ENCODE results near the gene TEX22.

Gene TEX22

DNA sequence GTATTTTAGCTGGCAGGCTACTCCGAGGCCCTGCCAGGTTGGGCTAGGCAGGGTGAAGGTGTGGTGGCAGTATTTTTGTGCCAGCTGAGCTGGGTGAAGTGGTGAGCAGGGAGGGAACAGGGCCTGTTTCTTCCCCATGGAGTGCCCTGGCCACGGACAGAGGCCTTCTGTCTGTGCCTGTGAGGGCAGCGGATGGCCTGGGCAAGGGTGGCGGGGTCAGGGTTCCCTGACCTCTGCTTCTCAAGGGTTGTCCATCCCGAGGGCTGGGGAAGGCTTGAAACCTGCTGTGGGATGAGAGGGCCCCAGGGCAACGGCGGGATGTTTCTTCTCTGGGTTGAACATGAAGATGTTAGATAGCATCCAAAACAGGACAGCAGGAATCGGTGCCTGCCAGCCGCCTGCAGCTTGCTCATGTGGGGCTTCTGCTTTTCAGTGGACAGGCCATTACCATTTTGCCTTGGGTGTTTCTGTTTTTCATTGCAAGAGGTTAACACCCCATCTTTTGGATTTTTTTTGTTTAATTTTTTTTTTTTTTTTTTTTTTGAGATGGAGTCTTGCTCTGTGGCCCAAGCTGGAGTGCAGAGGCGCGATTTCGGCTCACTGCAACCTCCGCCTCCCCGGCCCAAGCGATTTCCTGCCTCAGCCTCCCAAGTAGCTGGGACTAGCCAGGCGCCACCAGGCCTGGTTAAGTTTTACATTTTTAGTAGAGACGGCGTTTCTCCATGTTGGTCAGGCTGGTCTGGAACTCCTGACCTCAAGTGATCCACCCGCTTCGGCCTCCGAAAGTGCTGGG is 24.6 kb downstream of the TEX22 start:
- no peak for DNase-seq

DNA sequence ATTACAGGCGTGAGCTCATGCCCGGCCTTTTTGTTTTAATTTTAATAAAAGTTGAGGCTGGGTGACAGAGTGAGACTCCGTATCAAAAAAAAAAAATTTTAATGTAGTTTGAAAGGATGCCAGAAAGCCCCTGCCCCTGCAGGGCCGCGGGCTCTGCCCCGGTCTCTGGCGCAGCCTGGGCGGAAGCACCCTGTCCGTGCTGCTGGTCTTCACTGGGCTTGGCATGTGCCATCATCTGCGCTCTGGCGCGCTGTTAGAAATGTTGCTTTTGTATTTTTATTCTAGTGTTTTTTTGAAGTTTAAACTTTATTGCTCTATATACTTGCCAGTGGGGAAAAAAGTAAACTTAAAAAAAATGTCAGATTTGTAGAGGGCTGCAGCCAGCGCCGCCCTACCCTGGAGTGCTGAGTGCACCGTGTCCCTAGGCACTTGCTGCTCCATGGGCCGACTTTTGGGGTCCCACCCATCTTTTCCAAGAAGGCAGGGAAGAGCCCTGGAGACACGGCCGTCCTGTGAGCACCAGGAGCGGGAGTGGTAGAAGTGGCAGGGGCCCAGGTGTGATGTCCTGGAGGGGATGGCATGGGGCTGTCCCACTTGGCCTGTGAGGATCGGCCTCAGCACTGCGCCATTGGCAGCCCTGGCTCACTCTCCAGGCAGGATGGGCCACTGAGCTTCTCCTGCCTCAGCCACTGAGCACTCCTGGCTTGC is 25.3 kb downstream of the TEX22 start:
- DNase-seq, result no peak

DNA sequence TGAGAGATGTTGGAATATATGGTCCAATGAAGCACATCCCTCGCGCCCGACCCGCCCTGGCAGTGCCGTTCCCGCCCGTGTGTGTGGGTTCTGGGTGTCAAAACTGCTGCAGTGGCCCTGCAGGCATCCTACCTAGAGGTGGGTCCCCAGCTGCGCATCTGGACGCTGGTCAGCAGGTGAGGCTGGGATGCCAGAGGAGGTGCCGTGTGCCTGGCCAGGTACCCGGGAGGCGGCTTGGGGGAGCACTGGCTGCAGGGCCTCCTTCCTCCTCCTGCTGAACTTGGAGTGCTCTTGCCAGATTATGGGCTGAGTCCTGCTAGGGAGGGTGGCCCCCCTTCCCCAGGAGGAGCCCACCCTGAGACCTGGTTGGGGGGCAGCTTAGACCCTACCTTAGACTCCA is 26.5 kb downstream of the TEX22 start:
- no peak for DNase-seq

DNA sequence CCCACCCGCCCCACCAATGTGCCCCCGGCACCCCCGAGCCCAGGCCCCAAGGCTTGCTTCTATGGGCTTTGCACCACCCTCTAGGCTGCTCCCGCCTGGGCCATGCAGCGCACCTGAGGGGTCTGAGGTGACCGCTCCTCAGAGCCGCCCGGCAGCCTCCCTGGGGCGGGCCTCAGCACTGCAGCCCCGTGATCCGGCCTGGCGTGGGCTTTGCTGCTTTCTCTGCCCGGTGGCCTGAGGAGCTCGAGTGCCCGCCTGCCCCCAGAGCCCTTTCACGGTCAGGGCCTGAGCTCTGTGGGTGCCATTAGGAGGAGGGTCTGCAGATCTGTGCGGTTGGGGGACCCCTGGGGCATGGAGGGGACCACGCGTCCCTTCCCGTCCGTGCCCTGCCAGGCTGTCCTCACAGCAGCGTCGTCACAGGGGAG is 27.5 kb downstream of the TEX22 start:
- DNase-seq, result no peak

- no peak for DNase-seq
Observed at GRCh38 chr14:105426416-105427130, 28.2 kb downstream of the TEX22 start.

GRCh38 chr14:105427412-105427811 is 29.1 kb downstream of the TEX22 start:
- no peak for DNase-seq

DNA sequence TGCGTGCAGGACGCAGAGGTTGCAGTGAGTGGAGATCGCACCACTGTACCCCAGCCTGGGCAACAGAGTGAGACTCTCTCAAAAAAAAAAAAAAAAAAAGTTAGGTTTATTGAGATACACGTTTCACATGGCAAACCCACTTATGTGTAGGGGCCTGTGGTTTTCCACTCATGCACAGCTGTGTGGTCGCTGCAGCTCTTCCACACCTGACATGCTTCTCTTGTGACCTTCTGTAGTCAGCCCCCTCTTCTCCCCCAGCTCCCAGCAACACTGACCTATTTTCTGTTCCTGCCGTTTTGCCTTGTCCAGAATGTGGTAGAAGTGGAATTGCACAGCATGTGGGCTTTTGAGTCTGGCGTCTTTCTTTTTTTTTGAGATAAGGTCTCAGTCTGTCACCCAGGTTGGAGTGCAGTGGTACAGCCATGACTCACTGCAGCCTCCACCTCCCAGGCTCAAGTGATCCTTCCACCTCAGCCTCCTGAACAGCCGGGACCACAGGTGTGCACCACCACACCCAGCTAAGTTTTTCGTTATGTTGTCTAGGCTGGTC is 29.7 kb downstream of the TEX22 start:
- DNase-seq, result no peak

GRCh38 chr14:105430042-105430441 is 31.7 kb downstream of the TEX22 start:
- no peak for DNase-seq

DNA sequence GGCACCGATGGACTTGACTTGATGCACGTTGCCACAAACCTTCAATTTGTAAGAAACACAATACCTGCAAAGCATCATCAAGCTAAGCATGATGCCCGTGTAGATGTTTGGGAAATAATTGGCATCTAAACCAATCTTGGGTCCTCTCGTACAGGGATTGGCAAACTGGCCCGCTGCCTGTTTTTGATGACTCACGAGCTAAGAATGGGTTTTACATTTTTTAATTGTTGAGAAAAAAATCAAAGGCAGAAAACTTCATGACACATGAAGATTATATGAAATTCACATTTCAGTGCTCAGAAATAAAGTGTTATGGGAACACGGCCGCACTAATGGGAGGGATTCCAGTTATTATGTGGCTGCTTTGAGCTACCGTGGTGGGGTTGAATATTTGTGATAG is 32.2 kb downstream of the TEX22 start:
- DNase-seq, result no peak

GRCh38 chr14:105431256-105431655 is 32.9 kb downstream of the TEX22 start:
- no peak for DNase-seq

DNA sequence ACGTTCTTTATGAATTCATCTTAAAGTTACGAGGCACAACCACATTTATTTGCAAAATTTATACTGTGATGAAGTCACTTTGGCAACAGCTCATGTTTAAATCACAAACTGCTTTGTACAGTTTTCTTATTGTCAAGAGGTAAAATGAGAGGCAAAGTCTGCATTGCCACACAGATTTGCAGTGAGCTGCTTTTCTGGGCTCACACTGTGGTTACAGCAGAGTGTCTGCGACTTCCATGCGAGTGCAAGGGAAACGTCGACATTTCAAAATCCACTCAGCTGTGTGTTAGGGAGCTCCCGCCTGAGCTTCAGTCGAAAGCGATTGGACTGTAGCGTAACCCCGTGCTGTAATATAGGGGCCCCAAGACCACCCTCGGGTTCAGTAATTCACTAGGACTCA is 34.3 kb downstream of the TEX22 start:
- no peak for DNase-seq

GRCh38 chr14:105433161-105433605 is 34.8 kb downstream of the TEX22 start:
- no peak for DNase-seq

DNA sequence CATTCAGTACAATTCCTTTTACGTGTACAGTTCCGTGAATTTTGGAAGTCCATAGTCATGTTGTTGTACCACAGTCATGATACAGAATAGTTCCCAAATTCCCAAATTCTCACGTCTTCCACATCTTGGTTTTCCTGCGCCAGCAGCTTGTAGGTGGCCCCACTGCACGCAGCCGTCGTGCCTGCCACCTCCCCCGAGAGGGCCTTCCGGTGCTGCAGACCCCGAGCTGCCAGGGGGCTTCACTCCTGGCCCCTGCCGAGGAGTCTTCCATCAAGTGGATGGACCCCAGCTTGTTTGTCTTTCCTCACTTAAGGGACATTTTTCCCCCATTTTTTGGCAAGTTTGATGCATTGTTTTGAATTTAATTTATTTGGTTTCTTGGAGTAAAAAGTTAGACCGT is 38.1 kb downstream of the TEX22 start:
- DNase-seq, result no peak

DNA sequence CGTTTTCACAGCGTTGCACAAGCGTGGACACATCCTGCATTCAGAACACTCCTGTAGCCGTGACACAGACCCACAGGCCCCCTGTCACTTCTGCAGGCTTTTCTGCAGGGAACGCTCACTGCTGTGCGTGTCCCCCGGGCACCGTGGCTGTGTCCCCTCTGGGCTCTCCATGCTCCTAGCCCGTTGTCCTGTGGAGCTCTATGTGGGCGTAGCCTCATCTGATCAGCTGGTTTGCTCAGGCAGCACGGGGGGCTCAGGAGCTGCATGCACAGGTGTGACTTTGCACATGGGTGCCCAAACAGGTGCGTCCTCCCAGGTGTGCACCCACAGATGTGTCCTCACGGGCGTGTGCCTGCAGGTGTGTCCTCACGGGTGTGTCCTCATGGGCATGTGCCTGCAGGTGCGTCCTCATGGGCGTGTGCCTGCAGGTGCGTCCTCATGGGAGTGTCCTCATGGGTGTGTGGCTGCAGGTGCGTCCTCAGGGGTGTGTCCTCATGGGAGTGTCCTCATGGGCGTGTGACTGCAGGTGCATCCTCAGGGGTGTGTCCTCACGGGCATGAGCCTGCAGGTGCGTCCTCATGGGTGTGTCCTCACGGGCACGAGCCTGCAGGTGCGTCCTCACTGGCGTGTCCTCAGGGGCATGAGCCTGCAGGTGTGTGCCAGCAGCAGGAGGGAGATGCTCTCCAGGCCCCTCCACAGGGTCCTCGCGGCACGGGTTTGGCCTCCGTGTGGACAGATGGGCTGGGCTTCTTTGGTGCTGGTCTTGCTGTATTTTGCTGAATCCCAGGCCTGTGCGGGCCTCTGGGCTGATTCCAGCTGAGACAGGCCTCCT is 38.8 kb downstream of the TEX22 start:
- DNase-seq, result peak; percentile 76

DNA sequence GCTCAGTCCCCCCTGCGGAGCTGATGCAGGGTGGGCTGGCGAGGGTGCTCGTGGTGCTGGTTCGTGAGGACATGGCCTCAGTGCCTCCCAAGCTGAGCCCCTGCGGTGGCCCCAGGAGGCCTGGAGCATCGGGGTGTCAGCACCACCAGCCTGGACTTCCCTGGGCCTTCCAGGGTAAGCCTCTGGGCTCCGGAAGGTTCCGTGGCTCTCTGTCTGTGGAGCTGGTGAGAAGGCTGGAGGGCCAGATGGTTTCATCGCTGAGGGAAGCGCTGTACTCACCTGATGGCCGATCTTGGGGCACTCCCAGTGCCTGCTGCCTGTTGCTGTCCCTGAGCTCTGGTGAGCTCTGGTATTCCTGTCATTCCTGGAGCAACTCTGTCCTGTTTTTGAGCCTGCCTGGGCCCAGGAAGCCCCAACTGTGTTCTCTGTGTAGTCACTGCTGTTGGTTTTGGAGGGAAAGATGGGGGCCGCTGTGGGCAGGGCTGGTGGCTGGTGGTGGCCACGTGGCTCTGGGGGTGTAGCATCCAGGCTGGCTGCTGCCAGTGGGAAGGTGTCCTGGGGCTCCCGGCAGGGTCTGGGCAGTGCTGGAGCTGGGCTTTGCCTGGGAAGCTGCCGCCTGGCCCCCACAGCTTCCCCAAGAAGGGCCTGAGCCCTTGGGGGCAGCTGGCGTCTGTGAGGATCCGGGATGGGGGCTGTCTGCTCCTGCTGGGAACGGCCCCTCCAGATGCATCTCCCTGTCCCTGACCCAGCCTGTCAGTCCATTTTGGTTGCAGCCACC is 39.6 kb downstream of the TEX22 start:
- DNase-seq, result no peak

- no peak for DNase-seq
Observed at GRCh38 chr14:105439179-105439578, 40.8 kb downstream of the TEX22 start.

GRCh38 chr14:105439710-105440553 is 41.6 kb downstream of the TEX22 start:
- DNase-seq, result peak; percentile 96

GRCh38 chr14:105440554-105440900 is 42.2 kb downstream of the TEX22 start:
- no peak for DNase-seq

DNA sequence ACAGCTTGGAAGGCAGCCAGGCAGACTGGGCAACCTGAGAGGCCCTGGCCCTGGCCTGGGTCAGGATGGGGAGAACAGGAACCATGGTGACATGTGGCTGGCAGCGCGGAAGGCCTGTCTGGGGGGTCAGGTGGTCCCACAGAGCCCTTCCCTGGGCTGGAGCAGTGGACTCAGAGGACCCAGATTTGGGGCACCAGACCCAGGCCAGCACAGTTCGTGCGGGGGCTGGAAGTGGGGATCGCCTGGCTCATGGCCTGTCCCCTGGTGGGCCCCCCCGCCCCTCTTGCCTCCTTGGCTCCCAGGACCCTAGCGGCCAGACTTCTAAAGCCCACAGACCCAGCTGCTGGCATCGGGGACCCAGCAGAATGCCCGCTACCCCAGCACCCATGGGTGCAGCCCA is 42.7 kb downstream of the TEX22 start:
- DNase-seq, result no peak

- DNase-seq, result no peak
Observed at GRCh38 chr14:105442125-105442524, 43.8 kb downstream of the TEX22 start.

DNA sequence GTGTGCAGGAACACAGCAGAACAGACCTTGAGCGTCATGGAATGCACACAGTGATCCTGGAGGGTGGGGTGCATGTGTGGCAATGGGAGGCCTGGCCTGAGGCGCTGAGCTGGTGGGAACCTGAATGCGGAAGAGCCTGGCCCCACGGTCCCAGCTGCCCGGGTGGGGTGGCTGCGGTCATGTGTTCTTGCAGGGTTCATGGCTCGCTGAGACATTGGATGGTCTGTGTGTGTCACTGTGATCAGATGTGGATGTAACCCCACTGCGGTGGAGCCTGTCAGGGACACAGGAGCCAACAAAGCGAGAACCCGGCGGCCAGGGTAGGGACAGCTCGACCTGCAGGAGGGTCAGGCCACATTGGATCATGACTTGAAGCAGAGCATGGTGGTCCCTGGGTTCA is 44.5 kb downstream of the TEX22 start:
- DNase-seq, result no peak
